ENCODE results near the gene AGBL1.

DNA sequence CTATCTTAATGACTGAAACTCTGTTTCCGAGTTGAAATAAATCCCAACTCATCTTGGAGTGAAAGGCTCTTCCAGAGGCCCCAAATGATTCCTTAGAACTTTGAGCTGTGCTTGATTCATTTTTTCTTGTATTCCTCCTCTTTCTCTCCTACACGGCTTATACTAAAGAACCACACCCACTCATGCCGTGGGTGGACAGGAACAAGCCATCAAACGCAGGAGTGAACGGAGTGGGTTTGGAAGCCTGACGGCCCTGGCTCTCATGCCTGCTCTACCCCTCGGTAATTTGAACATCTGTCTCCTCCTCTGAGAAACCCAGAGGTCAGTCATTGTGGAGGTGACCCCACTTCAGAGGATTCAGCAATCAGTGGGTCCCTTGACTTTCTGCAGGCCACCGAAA lies 236.5 kb downstream of the AGBL1 start:
- no peak for TF ChIP-seq POLR2AphosphoS5 (IDR thresholded peaks at IDR 0.05; ENCODE audit: low read depth, low read length)
- no peak for TF ChIP-seq FOXP2 (optimal IDR thresholded peaks at IDR 0.05; ENCODE audit: borderline replicate concordance, extremely low read depth, extremely low read length, insufficient read depth)
- TF ChIP-seq, protein P1, sequence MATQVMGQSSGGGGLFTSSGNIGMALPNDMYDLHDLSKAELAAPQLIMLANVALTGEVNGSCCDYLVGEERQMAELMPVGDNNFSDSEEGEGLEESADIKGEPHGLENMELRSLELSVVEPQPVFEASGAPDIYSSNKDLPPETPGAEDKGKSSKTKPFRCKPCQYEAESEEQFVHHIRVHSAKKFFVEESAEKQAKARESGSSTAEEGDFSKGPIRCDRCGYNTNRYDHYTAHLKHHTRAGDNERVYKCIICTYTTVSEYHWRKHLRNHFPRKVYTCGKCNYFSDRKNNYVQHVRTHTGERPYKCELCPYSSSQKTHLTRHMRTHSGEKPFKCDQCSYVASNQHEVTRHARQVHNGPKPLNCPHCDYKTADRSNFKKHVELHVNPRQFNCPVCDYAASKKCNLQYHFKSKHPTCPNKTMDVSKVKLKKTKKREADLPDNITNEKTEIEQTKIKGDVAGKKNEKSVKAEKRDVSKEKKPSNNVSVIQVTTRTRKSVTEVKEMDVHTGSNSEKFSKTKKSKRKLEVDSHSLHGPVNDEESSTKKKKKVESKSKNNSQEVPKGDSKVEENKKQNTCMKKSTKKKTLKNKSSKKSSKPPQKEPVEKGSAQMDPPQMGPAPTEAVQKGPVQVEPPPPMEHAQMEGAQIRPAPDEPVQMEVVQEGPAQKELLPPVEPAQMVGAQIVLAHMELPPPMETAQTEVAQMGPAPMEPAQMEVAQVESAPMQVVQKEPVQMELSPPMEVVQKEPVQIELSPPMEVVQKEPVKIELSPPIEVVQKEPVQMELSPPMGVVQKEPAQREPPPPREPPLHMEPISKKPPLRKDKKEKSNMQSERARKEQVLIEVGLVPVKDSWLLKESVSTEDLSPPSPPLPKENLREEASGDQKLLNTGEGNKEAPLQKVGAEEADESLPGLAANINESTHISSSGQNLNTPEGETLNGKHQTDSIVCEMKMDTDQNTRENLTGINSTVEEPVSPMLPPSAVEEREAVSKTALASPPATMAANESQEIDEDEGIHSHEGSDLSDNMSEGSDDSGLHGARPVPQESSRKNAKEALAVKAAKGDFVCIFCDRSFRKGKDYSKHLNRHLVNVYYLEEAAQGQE (IDR thresholded peaks at IDR 0.05; ENCODE audit: insufficient read depth in 1 of 2, low read depth in 2 of 2, low read length in 2 of 2) = no peak
- TF ChIP-seq TAF1 (IDR thresholded peaks at IDR 0.05; ENCODE audit: borderline replicate concordance, insufficient read depth, low read length) = no peak

Measured in PFSK-1 (cell line).